ENCODE measurements around the gene PDP2. TPM values are rescaled to one million over a fixed set of nuclear protein-coding genes. Genes with fewer than 3 reads are reported as not detected.

PDP2 gene
- total RNA-seq, 1 donor from 2014 or later: 2.4 TPM

GRCh38 chr16:66918355-66918754 lies 38.0 kb downstream of the PDP2 start:
- no peak for TF ChIP-seq CTCF (conservative IDR thresholded peaks at IDR 0.05; ENCODE audit: low read depth, low read length)
- no peak for DNase-seq (ENCODE audit: low read depth)

GRCh38 chr16:66918803-66919568 lies 38.7 kb downstream of the PDP2 start, which contains the start of gene CDH16:
TSS of gene CDH16 (minus strand) at chr16:66918885. CDS start at chr16:66918065, 820 bp downstream.
- TF ChIP-seq CTCF (conservative IDR thresholded peaks at IDR 0.05; ENCODE audit: low read depth, low read length): no peak
- peak; percentile 91 for DNase-seq (ENCODE audit: low read depth)
- peak within 1 kb of the TSS; percentile 53 for H3K4me3 ChIP-seq (ENCODE audit: low read depth, low read length)

More at GRCh38 chr16:66918355-66918754, 38.0 kb downstream of the PDP2 start:
- H3K4me3 ChIP-seq (ENCODE audit: low read depth, low read length): peak overlapping the region; percentile 53

GRCh38 chr16:66919569-66920298 lies 39.4 kb downstream of the PDP2 start:
- no peak overlapping the region for H3K4me3 ChIP-seq (ENCODE audit: low read depth, low read length)
- no peak for DNase-seq (ENCODE audit: low read depth)
- no peak for TF ChIP-seq CTCF (conservative IDR thresholded peaks at IDR 0.05; ENCODE audit: low read depth, low read length)

GRCh38 chr16:66920299-66920590 lies 39.9 kb downstream of the PDP2 start:
- no peak overlapping the region for H3K4me3 ChIP-seq (ENCODE audit: low read depth, low read length)
- no peak for TF ChIP-seq CTCF (conservative IDR thresholded peaks at IDR 0.05; ENCODE audit: low read depth, low read length)
- no peak for DNase-seq (ENCODE audit: low read depth)

GRCh38 chr16:66920924-66921680 lies 40.8 kb downstream of the PDP2 start:
- DNase-seq (ENCODE audit: low read depth): no peak
- TF ChIP-seq CTCF (conservative IDR thresholded peaks at IDR 0.05; ENCODE audit: low read depth, low read length): no peak
- no peak overlapping the region for H3K4me3 ChIP-seq (ENCODE audit: low read depth, low read length)

GRCh38 chr16:66921729-66922450 lies 41.6 kb downstream of the PDP2 start:
- H3K4me3 ChIP-seq (ENCODE audit: low read depth, low read length): no peak overlapping the region
- TF ChIP-seq CTCF (conservative IDR thresholded peaks at IDR 0.05; ENCODE audit: low read depth, low read length): no peak
- no peak for DNase-seq (ENCODE audit: low read depth)
